A673 (cell line): Measurements from ENCODE around the gene MDFIC.

ENCODE experiments used
- CTCF ChIP-seq: fragments of 300-800, 200-600 bp; sonication (generic); conservative IDR thresholded peaks from 2 replicates; pipeline ENCODE4 v1.5.1; 2017; ENCODE audit warnings: low read depth, mild to moderate bottlenecking, antibody characterized with exemption, low read length, moderate library complexity, mixed read lengths
- EZH2 ChIP-seq: fragments of 200-600 bp; sonication (generic); IDR thresholded peaks from 2 replicates; pipeline ENCODE4 v1.6.1; 2017; ENCODE audit warnings: borderline replicate concordance, low read depth, mild to moderate bottlenecking, mixed read lengths, antibody characterized with exemption, low read length; ENCODE audit not compliant: poor library complexity, severe bottlenecking

DNA sequence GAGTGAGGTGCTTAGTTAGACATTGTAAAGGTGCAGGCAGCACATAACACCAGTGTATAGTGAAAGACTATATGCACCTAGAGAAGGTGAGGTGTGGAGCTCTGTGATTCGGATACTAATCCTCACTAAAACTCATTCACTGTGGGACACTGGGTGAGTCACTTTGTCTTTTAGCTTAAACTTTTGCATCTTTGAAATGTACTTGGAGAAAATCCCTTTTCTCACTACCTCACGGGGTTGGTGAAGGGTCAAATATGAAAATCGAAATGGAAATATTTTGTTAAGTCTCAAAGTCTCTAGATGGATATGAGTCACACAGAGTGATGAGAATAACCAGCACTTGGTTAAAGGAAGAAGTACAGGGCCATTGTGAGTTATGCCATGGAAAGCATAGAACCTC, 38.0 kb downstream of the MDFIC start:
- no peak for TF ChIP-seq CTCF
- no peak for TF ChIP-seq EZH2
